Measurements from ENCODE around the gene SLCO2B1. TPM values are rescaled to one million over a fixed set of nuclear protein-coding genes. Genes with fewer than 3 reads are reported as not detected.

Gene SLCO2B1
- total and polyA plus RNA-seq, 3 donors from 2014 or later: 18.2 to 46.2 (median 33.2) TPM

DNA sequence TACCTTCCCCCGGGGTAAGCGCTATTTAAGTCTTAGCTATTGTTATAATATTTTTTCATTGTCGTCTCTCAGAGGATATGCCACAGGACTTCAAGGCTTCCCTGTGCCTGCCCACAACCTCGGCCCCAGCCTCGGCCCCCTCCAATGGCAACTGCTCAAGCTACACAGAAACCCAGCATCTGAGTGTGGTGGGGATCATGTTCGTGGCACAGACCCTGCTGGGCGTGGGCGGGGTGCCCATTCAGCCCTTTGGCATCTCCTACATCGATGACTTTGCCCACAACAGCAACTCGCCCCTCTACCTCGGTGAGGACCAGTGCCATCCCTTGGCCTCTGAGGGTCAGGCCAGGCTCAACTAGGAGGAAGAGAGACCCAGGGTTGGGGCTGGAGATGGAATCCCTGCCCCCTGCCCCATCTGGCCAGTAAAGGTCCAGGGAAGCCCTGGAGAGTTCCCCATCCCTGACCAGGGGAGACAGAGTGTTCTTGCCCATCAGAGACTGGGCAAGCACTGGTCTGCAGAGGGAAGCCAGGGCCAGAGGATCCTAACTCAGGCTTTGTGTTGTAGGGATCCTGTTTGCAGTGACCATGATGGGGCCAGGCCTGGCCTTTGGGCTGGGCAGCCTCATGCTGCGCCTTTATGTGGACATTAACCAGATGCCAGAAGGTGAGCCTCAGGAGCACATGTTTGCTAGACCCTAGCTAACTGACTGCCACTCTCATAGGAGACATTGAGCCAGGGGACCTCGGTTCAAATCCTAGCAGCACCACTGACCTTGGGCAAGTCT lies 18.4 kb downstream of the SLCO2B1 start:
- H3K4me3 ChIP-seq: no peak overlapping the region
- peaks cover 38% of the 10 kb centered on the region for H3K4me1 ChIP-seq
- no peaks in the 10 kb centered on the region for H3K9me3 ChIP-seq
- TF ChIP-seq POLR2A (IDR thresholded peaks at IDR 0.05): no peak
- TF ChIP-seq, protein P1, sequence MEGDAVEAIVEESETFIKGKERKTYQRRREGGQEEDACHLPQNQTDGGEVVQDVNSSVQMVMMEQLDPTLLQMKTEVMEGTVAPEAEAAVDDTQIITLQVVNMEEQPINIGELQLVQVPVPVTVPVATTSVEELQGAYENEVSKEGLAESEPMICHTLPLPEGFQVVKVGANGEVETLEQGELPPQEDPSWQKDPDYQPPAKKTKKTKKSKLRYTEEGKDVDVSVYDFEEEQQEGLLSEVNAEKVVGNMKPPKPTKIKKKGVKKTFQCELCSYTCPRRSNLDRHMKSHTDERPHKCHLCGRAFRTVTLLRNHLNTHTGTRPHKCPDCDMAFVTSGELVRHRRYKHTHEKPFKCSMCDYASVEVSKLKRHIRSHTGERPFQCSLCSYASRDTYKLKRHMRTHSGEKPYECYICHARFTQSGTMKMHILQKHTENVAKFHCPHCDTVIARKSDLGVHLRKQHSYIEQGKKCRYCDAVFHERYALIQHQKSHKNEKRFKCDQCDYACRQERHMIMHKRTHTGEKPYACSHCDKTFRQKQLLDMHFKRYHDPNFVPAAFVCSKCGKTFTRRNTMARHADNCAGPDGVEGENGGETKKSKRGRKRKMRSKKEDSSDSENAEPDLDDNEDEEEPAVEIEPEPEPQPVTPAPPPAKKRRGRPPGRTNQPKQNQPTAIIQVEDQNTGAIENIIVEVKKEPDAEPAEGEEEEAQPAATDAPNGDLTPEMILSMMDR (IDR thresholded peaks at IDR 0.05): no peak
- H3K27me3 ChIP-seq: no peaks in the 10 kb centered on the region
- H3K27ac ChIP-seq: peak overlapping the region; percentile 19 to 33
- WGBS, 2 donors: 68 to 88% methylated on average over 7 to 13 of the region's 13 CpGs
- H3K36me3 ChIP-seq (ENCODE audit: low read depth, missing control alignments): no peaks in the 10 kb centered on the region
- no peak for DNase-seq
- intact Hi-C loops (cut with DNase I; ENCODE audit: low total_unique reads): no loop called here

DNA sequence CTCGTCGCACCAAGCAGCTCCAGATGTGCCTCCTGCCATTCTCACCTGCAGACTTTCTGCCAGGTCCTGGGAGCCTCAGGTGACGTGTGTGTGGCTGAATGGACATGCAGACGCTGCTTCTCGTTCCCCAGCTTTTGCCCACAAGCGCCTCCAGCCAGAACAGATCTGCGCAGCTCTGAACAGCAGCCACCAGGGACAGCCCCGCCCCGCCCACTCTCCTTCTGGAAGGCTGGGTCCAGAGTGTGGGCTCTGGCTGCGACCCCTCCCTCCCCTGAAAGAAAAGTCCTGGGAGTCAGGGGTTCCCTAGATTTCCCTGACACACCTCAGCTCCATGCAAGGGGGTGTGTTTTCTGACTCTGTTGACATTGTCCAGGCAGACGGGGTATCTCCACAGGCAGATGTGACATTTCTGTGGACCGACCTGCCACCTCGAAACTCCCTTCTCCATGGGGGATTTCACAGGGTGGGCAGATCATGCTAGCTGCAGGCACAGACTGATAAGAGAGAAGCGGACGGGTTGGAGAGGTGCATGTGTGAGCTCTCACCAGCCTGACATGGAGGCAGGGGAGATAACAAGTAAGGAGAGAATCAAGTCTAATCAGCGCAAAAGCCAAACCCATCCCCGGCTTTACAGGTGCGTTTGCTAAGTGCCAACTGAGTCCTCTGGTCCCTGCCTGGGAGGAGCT lies 19.8 kb downstream of the SLCO2B1 start:
- intact Hi-C loops (cut with DNase I; ENCODE audit: low total_unique reads): no loop called here
- no peak for DNase-seq
- Histone ChIP-seq H3K4me3 (no peak overlapping the region), H3K4me1 (peaks cover 44% of the 10 kb centered on the region), H3K27me3 (no peaks in the 10 kb centered on the region), H3K27ac (no peak overlapping the region), H3K9me3 (no peaks in the 10 kb centered on the region), H3K36me3 (ENCODE audit: low read depth, missing control alignments) (no peaks in the 10 kb centered on the region)
- 74 to 79% methylated on average over 16 to 18 of the region's 18 CpGs for WGBS, 2 donors
- no peak for TF ChIP-seq POLR2A (IDR thresholded peaks at IDR 0.05)
- TF ChIP-seq, protein P1 (IDR thresholded peaks at IDR 0.05): no peak

DNA sequence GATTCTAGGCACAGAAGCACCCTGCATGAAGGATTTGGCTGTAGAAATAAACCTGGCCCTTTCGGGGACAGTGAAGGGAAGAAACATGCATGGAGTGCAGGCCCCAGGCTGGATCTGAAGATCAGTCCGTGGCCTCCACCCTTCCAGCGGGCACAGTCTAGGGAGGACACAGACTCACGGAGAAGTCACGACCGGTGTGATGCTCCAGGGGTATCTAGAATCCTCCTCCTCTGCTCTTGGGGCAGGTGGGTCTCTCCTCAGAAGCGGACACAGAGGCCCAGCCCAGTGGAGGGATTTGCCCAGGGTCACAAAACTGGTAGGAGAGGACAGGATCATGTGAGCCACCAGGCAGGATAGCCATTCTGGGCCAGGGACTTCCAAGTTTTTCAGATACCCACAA lies 22.4 kb downstream of the SLCO2B1 start:
- H3K4me3 ChIP-seq: no peak overlapping the region
- no peaks in the 10 kb centered on the region for H3K27me3 ChIP-seq
- TF ChIP-seq, protein P1 (IDR thresholded peaks at IDR 0.05): no peak
- TF ChIP-seq POLR2A (IDR thresholded peaks at IDR 0.05): no peak
- intact Hi-C loops (cut with DNase I; ENCODE audit: low total_unique reads): no loop called here
- no peaks in the 10 kb centered on the region for H3K9me3 ChIP-seq
- H3K27ac ChIP-seq: no peak overlapping the region
- no peaks in the 10 kb centered on the region for H3K36me3 ChIP-seq (ENCODE audit: low read depth, missing control alignments)
- peaks cover 27% of the 10 kb centered on the region for H3K4me1 ChIP-seq
- WGBS, 2 donors: 94 to 98% methylated on average over 7 of the region's 7 CpGs
- no peak for DNase-seq

DNA sequence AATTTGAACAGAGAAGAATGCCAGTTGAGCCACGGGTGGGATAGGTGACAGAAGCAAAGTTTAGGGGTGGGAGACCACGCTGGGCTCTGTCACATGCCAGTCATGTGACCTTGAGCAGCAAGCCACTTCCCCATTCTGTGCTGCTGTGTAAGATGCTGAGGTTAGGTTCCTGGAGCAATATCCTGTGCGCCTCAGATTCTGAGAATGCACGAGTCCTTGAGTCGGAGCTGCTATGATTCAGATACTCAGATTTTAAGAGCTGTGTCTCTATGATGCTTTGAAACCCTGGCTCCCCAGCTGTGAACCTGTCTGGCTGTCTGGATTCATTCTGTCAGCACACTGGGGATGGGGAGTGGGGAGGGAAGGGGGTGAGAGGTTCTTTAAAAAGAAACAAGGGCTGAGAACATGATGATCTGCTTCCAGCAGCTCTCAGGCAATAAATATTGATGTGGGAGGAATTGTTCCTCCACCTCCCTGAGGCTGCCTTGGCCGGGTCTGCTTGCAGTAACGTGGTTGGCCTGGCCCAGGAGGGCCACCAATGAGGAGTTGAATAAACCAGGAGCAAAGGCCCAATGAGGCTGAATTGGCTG lies 24.0 kb downstream of the SLCO2B1 start:
- TF ChIP-seq, protein P1 (IDR thresholded peaks at IDR 0.05): no peak
- TF ChIP-seq POLR2A (IDR thresholded peaks at IDR 0.05): no peak
- H3K4me1 ChIP-seq: peaks cover 24% of the 10 kb centered on the region
- 22 to 35% methylated on average over 7 of the region's 7 CpGs for whole genome bisulfite sequencing, 2 donors
- no peaks in the 10 kb centered on the region for H3K36me3 ChIP-seq (ENCODE audit: low read depth, missing control alignments)
- H3K27me3 ChIP-seq: no peaks in the 10 kb centered on the region
- no peak overlapping the region for H3K4me3 ChIP-seq
- H3K9me3 ChIP-seq: no peaks in the 10 kb centered on the region
- DNase-seq: peak; percentile 85
- peak overlapping the region; percentile 63 to 77 for H3K27ac ChIP-seq
- intact Hi-C loops (cut with DNase I; ENCODE audit: low total_unique reads): no loop called here

Data from testis (tissue), 3 donors.